HG03354 (cell line): Measurements from ENCODE around the gene ZNF439.
"Not testable (repeated sequence)": the region's sequence is repeated elsewhere in the genome, so short reads cannot be mapped to it uniquely, and the experiment has no call there.

ENCODE experiments used
- ATAC-seq: cut with Tn5 transposase; IDR thresholded peaks from one replicate; pipeline ENCODE4 v1.9.1; 2021; ENCODE audit warnings: mild to moderate bottlenecking; ENCODE audit not compliant: unreplicated experiment, poor library complexity, severe bottlenecking

ZNF439 gene

GRCh38 chr19:11848594-11849469, at the start of gene ZNF439:
Gene ZNF439, plus strand, starts transcription at chr19:11848726. Its CDS starts 142 bp downstream, at chr19:11848868.
- ATAC-seq = peak; percentile 88

- ATAC-seq = no peak
Observed at GRCh38 chr19:11806354-11807098, 42.0 kb upstream of the ZNF439 start.

- ATAC-seq = no peak
Observed at GRCh38 chr19:11807099-11807380, 41.5 kb upstream of the ZNF439 start.

GRCh38 chr19:11813703-11814028, 34.9 kb upstream of the ZNF439 start:
- no peak for ATAC-seq

- ATAC-seq = peak; percentile 99
Observed at GRCh38 chr19:11814029-11814699, 34.4 kb upstream of the ZNF439 start, which contains the start of gene ZNF440. Gene ZNF440, plus strand, starts transcription at chr19:11814273. Its CDS starts 175 bp downstream, at chr19:11814448.

- ATAC-seq = no peak
Observed at GRCh38 chr19:11814700-11815035, 33.9 kb upstream of the ZNF439 start.

- no peak for ATAC-seq
Observed at GRCh38 chr19:11821474-11822109, 26.9 kb upstream of the ZNF439 start.

- not testable (repeated sequence) for ATAC-seq
Observed at GRCh38 chr19:11828957-11829876, 19.3 kb upstream of the ZNF439 start.

- ATAC-seq = no peak
Observed at GRCh38 chr19:11832253-11832912, 16.1 kb upstream of the ZNF439 start.

GRCh38 chr19:11833541-11833940, 15.0 kb upstream of the ZNF439 start:
- ATAC-seq = no peak

- not testable (repeated sequence) for ATAC-seq
Observed at GRCh38 chr19:11835626-11836066, 12.9 kb upstream of the ZNF439 start.

GRCh38 chr19:11843722-11844121, 4.8 kb upstream of the ZNF439 start:
- ATAC-seq = no peak

GRCh38 chr19:11847615-11848014, 911 bp upstream of the ZNF439 start:
- not testable (repeated sequence) for ATAC-seq

- ATAC-seq = no peak
Observed at GRCh38 chr19:11848200-11848593, 329 bp upstream of the ZNF439 start.

GRCh38 chr19:11850289-11850688, 1.8 kb downstream of the ZNF439 start:
- ATAC-seq = not testable (repeated sequence)

GRCh38 chr19:11853358-11853757, 4.8 kb downstream of the ZNF439 start:
- ATAC-seq = no peak

- no peak for ATAC-seq
Observed at GRCh38 chr19:11856596-11857250, 8.2 kb downstream of the ZNF439 start.

GRCh38 chr19:11860721-11861120, 12.2 kb downstream of the ZNF439 start:
- ATAC-seq = no peak
